SK-N-SH (cell line): ENCODE results near the gene FCHO1. TPM values are rescaled to one million over a fixed set of nuclear protein-coding genes. Genes with fewer than 3 reads are reported as not detected.

ENCODE experiments used
- CTCF ChIA-PET: fragments of 300-600, 350-600 bp; formaldehyde crosslinking; extraction: SDS; loops from one replicate; lab custom pipeline; 2021; lab: Yijun Ruan, JAX
- POLR2A ChIA-PET: fragments of 350-600 bp; sonication (Branson Sonifier 250); formaldehyde crosslinking; extraction: SDS; loops from one replicate; lab custom pipeline; 2020; ENCODE audit warnings: antibody characterized with exemption, inconsistent platforms; lab: Yijun Ruan, JAX
- DNase-seq: peaks from one replicate; pipeline ENCODE4 v3.0.0; 2012
- H2AFZ ChIP-seq: fragments of 200-600 bp; sonication (generic); 2 replicates; pipeline ENCODE4 v1.8.1; 2016; ENCODE audit warnings: antibody characterized with exemption, mild to moderate bottlenecking, low read depth
- H3F3A ChIP-seq: fragments of 200-600 bp; sonication (generic); replicated peaks from 2 replicates; pipeline ENCODE3; 2016; ENCODE audit warnings: antibody characterized with exemption, mild to moderate bottlenecking; ENCODE audit not compliant: insufficient read depth
- H3K27ac ChIP-seq, 2 experiments: fragments of 200-500 bp in 1 of 2; fragments of 200-600 bp in 1 of 2; sonication (Bioruptor generic) in 1 of 2; sonication (generic), shearing (Covaris generic) in 1 of 2; 2 replicates each; pipeline versions ENCODE4 v1.5.1 to v1.6.1; 2014 to 2016; ENCODE audit warnings: low read depth in 2 of 2, inconsistent platforms in 1 of 2, low read length in 1 of 2, mild to moderate bottlenecking in 1 of 2, mixed read lengths in 1 of 2
- H3K27me3 ChIP-seq: fragments of 200-600 bp; sonication (generic), shearing (Covaris generic); 2 replicates; pipeline ENCODE4 v1.6.1; 2016; ENCODE audit warnings: mixed run types; ENCODE audit not compliant: insufficient read depth
- H3K36me3 ChIP-seq, 2 experiments: fragments of 200-500 bp in 1 of 2; fragments of 200-600 bp in 1 of 2; sonication (Bioruptor generic) in 1 of 2; sonication (generic) in 1 of 2; replicated peaks in 1 of 2; 2 replicates each; pipeline versions ENCODE3 to v1.5.1; 2014 to 2016; ENCODE audit warnings: low read length in 1 of 2, mild to moderate bottlenecking in 1 of 2; ENCODE audit not compliant: insufficient read depth in 2 of 2, control insufficient read depth in 1 of 2
- H3K4me1 ChIP-seq, 2 experiments: fragments of 200-500 bp in 1 of 2; fragments of 200-600 bp in 1 of 2; sonication (Bioruptor generic) in 1 of 2; sonication (generic), shearing (Covaris generic) in 1 of 2; 2 replicates each; pipeline versions ENCODE4 v1.5.1 to v1.6.1; 2014 to 2016; ENCODE audit warnings: low read depth in 1 of 2, low read length in 1 of 2, mixed run types in 1 of 2; ENCODE audit not compliant: insufficient read depth in 2 of 2, control insufficient read depth in 1 of 2
- H3K4me2 ChIP-seq: fragments of 200-600 bp; sonication (generic), shearing (Covaris generic); 2 replicates; pipeline ENCODE4 v1.6.1; 2017; ENCODE audit warnings: mixed run types
- H3K4me3 ChIP-seq, 2 experiments: fragments of 200-500 bp in 1 of 2; fragments of 200-600 bp in 1 of 2; sonication (Bioruptor generic) in 1 of 2; sonication (generic), shearing (Covaris generic) in 1 of 2; 2 replicates each; pipeline versions ENCODE4 v1.5.1 to v1.8.1; 2014 to 2016; ENCODE audit warnings: low read depth in 2 of 2, inconsistent platforms in 1 of 2, low read length in 1 of 2, mild to moderate bottlenecking in 1 of 2, mixed read lengths in 1 of 2, moderate library complexity in 1 of 2
- H3K79me2 ChIP-seq: fragments of 200-600 bp; sonication (generic); 2 replicates; pipeline ENCODE4 v1.8.1; 2017; ENCODE audit warnings: mild to moderate bottlenecking; ENCODE audit not compliant: insufficient read depth
- H3K9ac ChIP-seq: fragments of 200-600 bp; sonication (generic); 2 replicates; pipeline ENCODE4 v1.6.1; 2017; ENCODE audit warnings: mixed run types
- H3K9me2 ChIP-seq: fragments of 200-600 bp; sonication (generic); 2 replicates; pipeline ENCODE4 v1.6.1; 2017; ENCODE audit warnings: mixed run types
- H3K9me3 ChIP-seq: fragments of 200-600 bp; sonication (generic); 2 replicates; pipeline ENCODE4 v1.6.1; 2017; ENCODE audit warnings: mixed run types, mild to moderate bottlenecking, moderate library complexity
- H4K20me1 ChIP-seq: fragments of 200-600 bp; sonication (generic); 2 replicates; pipeline ENCODE4 v1.6.1; 2017; ENCODE audit warnings: mild to moderate bottlenecking, mixed run types; ENCODE audit not compliant: insufficient read depth
- CHD2 ChIP-seq: fragments of 150-350 bp; IDR thresholded peaks from 2 replicates; pipeline ENCODE4 v1.6.1; 2018; ENCODE audit warnings: low read length; ENCODE audit not compliant: partially characterized antibody
- CTCF ChIP-seq: fragments of 200-600 bp; sonication (generic); IDR thresholded peaks from 2 replicates; pipeline ENCODE4 v1.6.1; 2017; ENCODE audit warnings: antibody characterized with exemption, mild to moderate bottlenecking, moderate library complexity
- ELF1 ChIP-seq: IDR thresholded peaks from 2 replicates; pipeline ENCODE4 v1.4.0; 2012
- EP300 ChIP-seq, 2 experiments: IDR thresholded peaks; 2 replicates each; pipeline versions ENCODE4 v1.4.0 to v1.6.1; 2012; ENCODE audit warnings: borderline replicate concordance in 1 of 2, low read depth in 1 of 2, low read length in 1 of 2
- EZH2phosphoT487 ChIP-seq: fragments of 200-600 bp; sonication (generic); IDR thresholded peaks from 2 replicates; pipeline ENCODE4 v1.6.1; 2017; ENCODE audit warnings: low read depth, mixed run types, mild to moderate bottlenecking, antibody characterized with exemption, moderate library complexity, borderline replicate concordance
- FOSL2 ChIP-seq: IDR thresholded peaks from 2 replicates; pipeline ENCODE4 v1.4.0; 2012; ENCODE audit warnings: low read depth, mild to moderate bottlenecking, moderate library complexity, borderline replicate concordance
- FOXJ3 ChIP-seq: sonication (generic); formaldehyde crosslinking; IDR thresholded peaks from 2 replicates; pipeline ENCODE4 v1.5.1; 2020; ENCODE audit warnings: mild to moderate bottlenecking, missing genetic modification reagents
- FOXM1 ChIP-seq: IDR thresholded peaks from 2 replicates; pipeline ENCODE4 v1.4.0; 2012; ENCODE audit warnings: low read depth, mild to moderate bottlenecking
- GABPA ChIP-seq: IDR thresholded peaks from 2 replicates; pipeline ENCODE4 v1.4.0; 2012; ENCODE audit warnings: low read depth, mild to moderate bottlenecking
- JUND ChIP-seq: IDR thresholded peaks from 2 replicates; pipeline ENCODE4 v1.4.0; 2012
- MAX ChIP-seq: IDR thresholded peaks from 2 replicates; pipeline ENCODE4 v1.4.0; 2012; ENCODE audit warnings: low read depth
- MEF2A ChIP-seq: IDR thresholded peaks from 2 replicates; pipeline ENCODE4 v1.4.0; 2012; ENCODE audit warnings: low read depth, borderline replicate concordance
- NRF1 ChIP-seq: IDR thresholded peaks from 2 replicates; pipeline ENCODE4 v1.6.1; 2012; ENCODE audit warnings: low read depth, mild to moderate bottlenecking, low read length
- POLR2AphosphoS5 ChIP-seq: IDR thresholded peaks from 2 replicates; pipeline ENCODE4 v1.6.1; 2012; ENCODE audit warnings: low read depth, low read length
- RCOR1 ChIP-seq: fragments of 150-350 bp; IDR thresholded peaks from 2 replicates; pipeline ENCODE4 v1.6.1; 2017; ENCODE audit warnings: antibody characterized with exemption, low read length
- RFX5 ChIP-seq: IDR thresholded peaks from 2 replicates; pipeline ENCODE4 v1.6.1; 2012; ENCODE audit warnings: mild to moderate bottlenecking, improper control_type of control experiment, low read length
- RXRA ChIP-seq: IDR thresholded peaks from 2 replicates; pipeline ENCODE4 v1.4.0; 2012; ENCODE audit warnings: low read depth, mild to moderate bottlenecking, borderline replicate concordance
- SMC3 ChIP-seq: IDR thresholded peaks from 2 replicates; pipeline ENCODE4 v1.6.1; 2012; ENCODE audit warnings: low read depth, low read length, improper control_type of control experiment
- TAF1 ChIP-seq: IDR thresholded peaks from 2 replicates; pipeline ENCODE4 v1.6.1; 2012; ENCODE audit warnings: low read depth, mild to moderate bottlenecking, low read length, moderate library complexity, borderline replicate concordance
- TCF12 ChIP-seq: IDR thresholded peaks from 2 replicates; pipeline ENCODE4 v1.4.0; 2012
- USF1 ChIP-seq: IDR thresholded peaks from 2 replicates; pipeline ENCODE4 v1.4.0; 2012; ENCODE audit warnings: low read depth, borderline replicate concordance
- YY1 ChIP-seq: IDR thresholded peaks from 2 replicates; pipeline ENCODE4 v1.4.0; 2012; ENCODE audit warnings: low read depth, mild to moderate bottlenecking
- WGBS: methylation state at CpG from one replicate; pipeline ENCODE4 v1.1.6; 2017; ENCODE audit warnings: low lambda C conversion rate; 5-methylcytosine and 5-hydroxymethylcytosine counted together
- polyA plus RNA-seq, 3 experiments: library from polyadenylated mRNA; depleted of rRNA; stranded (reverse); fragments of >200 nt; gene quantifications; 2 replicates each; pipeline ENCODE4 v1.2.3, GENCODE V29; 2012

Gene FCHO1
- polyA plus RNA-seq, 1 of the 3 experiments (the other 2 are of a cell fraction), result 0.71 TPM

- no peaks in the 10 kb centered on the region for H3K27me3 ChIP-seq
- peaks cover 3% of the 10 kb centered on the region for H3F3A ChIP-seq
- peaks cover 38 to 47% of the 10 kb centered on the region in 2 experiments for H3K36me3 ChIP-seq
- H3K9ac ChIP-seq, result no peak overlapping the region
- ChIA-PET CTCF (interaction anchor here (1.0 kb wide), 1 partner anchor 128 kb away, joined by 3 read pairs; no protein-coding TSS in a partner anchor), POLR2A (interaction anchor here (0.6 kb wide), 1 partner anchor 12 kb away, joined by 3 read pairs; no protein-coding TSS in a partner anchor)
- no peaks in the 10 kb centered on the region for H3K4me1 ChIP-seq
- no peaks in the 10 kb centered on the region for H3K9me2 ChIP-seq
- H3K9me3 ChIP-seq, result no peaks in the 10 kb centered on the region
- WGBS, result 97% methylated on average over 5 of the region's 19 CpGs
- no peak overlapping the region for H3K4me2 ChIP-seq
- no peak overlapping the region for H3K4me3 ChIP-seq
- no peak for TF ChIP-seq CTCF
- no peak for TF ChIP-seq ELF1
- TF ChIP-seq RFX5, result no peak
- no peak for TF ChIP-seq SMC3
- no peak for TF ChIP-seq MEF2A
- TF ChIP-seq CHD2, result no peak
- TF ChIP-seq MAX, result no peak
- TF ChIP-seq RCOR1, result no peak
- no peak for TF ChIP-seq YY1
- TF ChIP-seq, all 33 proteins: peak for 0
- H2AFZ ChIP-seq, result no peak overlapping the region
- H3K27ac ChIP-seq, result no peak overlapping the region
- H3K79me2 ChIP-seq, result peaks cover 49% of the 10 kb centered on the region
- peaks cover 40% of the 10 kb centered on the region for H4K20me1 ChIP-seq
- DNase-seq, result no peak
These were observed 23.4 kb upstream of the FCHO1 start for GRCh38 chr19:17727843-17728242.

- no peak for TF ChIP-seq JUND
- TF ChIP-seq TCF12, result no peak
- no peak for TF ChIP-seq FOSL2
- TF ChIP-seq YY1, result no peak
- no peak for TF ChIP-seq CTCF
- TF ChIP-seq FOXM1, result no peak
- no peak for TF ChIP-seq RXRA
- TF ChIP-seq MEF2A, result no peak
- no peak for TF ChIP-seq EZH2phosphoT487
- TF ChIP-seq TAF1, result no peak
- no peak for TF ChIP-seq CHD2
- TF ChIP-seq FOXJ3, result no peak
- no peak for TF ChIP-seq RCOR1
- TF ChIP-seq GABPA, result no peak
- no peak for TF ChIP-seq NRF1
- TF ChIP-seq POLR2AphosphoS5, result no peak
- no peak for TF ChIP-seq RFX5
- TF ChIP-seq USF1, result no peak
- TF ChIP-seq EP300 (IDR thresholded peaks at IDR 0.05; ENCODE audit: borderline replicate concordance in 1 of 2, low read depth in 1 of 2, low read length in 1 of 2), result no peak
- Histone ChIP-seq H3K9ac (no peak overlapping the region), H3K4me3 (no peak overlapping the region), H3K9me2 (no peaks in the 10 kb centered on the region), H3F3A (peaks cover 16% of the 10 kb centered on the region), H3K9me3 (no peaks in the 10 kb centered on the region), H3K36me3 (peaks cover 22 to 42% of the 10 kb centered on the region in 2 experiments), H2AFZ (no peak overlapping the region), H3K27me3 (no peaks in the 10 kb centered on the region), H3K27ac (no peak overlapping the region), H4K20me1 (peaks cover 38% of the 10 kb centered on the region), H3K4me2 (no peak overlapping the region), H3K79me2 (peaks cover 41% of the 10 kb centered on the region), H3K4me1 (no peaks in the 10 kb centered on the region)
- ChIA-PET POLR2A (interaction anchor here (0.6 kb wide), 1 partner anchor 14 kb away, joined by 3 read pairs; no protein-coding TSS in a partner anchor), CTCF (no interaction called here)
- peak; percentile 16 for DNase-seq
- WGBS, result 98% methylated on average over 14 of the region's 22 CpGs
These were observed 18.1 kb upstream of the FCHO1 start for GRCh38 chr19:17733127-17733526.
